K562 (cell line): ENCODE data around the gene ABCC12. TPM values are rescaled to one million over a fixed set of nuclear protein-coding genes. Genes with fewer than 3 reads are reported as not detected.

Experiments used
- CHD1 ChIP-seq: fragments of 200-600 bp; sonication (generic); IDR thresholded peaks from one replicate; pipeline ENCODE4 v1.6.1; 2012; ENCODE audit warnings: mild to moderate bottlenecking, moderate library complexity, low read length, inconsistent platforms
- EHMT2 ChIP-seq: fragments of 450-650 bp; IDR thresholded peaks from 2 replicates; pipeline ENCODE4 v1.6.1; 2018; ENCODE audit warnings: antibody characterized with exemption
- FOXA3 ChIP-seq, 2 experiments: fragments of 450-650 bp in 1 of 2; sonication (generic) in 1 of 2; formaldehyde crosslinking; IDR thresholded peaks in 1 of 2; conservative IDR thresholded peaks in 1 of 2; 2 replicates each; pipeline versions ENCODE4 v1.4.0 to v1.8.0; 2020 to 2022; ENCODE audit warnings: mild to moderate bottlenecking in 2 of 2, missing genetic modification reagents in 1 of 2
- POLR3A ChIP-seq: IDR thresholded peaks from 2 replicates; pipeline ENCODE4 v1.6.1; 2011; ENCODE audit warnings: borderline replicate concordance, mild to moderate bottlenecking, moderate library complexity; ENCODE audit not compliant: insufficient read length, insufficient read depth; ENCODE audit errors: extremely low read depth
- ZNF23 ChIP-seq: fragments of 250-450 bp; sonication (Bioruptor Pico); IDR thresholded peaks from 2 replicates; pipeline ENCODE4 v1.4.0; 2020; ENCODE audit warnings: mild to moderate bottlenecking
- ZSCAN29 ChIP-seq: fragments of 450-650 bp; IDR thresholded peaks from 2 replicates; pipeline ENCODE4 v1.6.1; 2017
- polyA plus RNA-seq, 8 experiments: library from polyadenylated mRNA; depleted of rRNA in 4 of 8; stranded (reverse) in 5 of 8; unstranded in 3 of 8; fragments of >200 nt; fragmentation: Nextera tagmentation in 2 of 8; fragmentation: Illumina TruSeq in 1 of 8; extraction: Ambion mirVana in 2 of 8; extraction: Trizol in 1 of 8; gene quantifications; 2 replicates each; pipeline versions ENCODE4 v1.2.1 to v1.2.3, GENCODE V29; 2011 to 2014; ENCODE audit warnings: inconsistent platforms in 1 of 8, missing spikeins in 1 of 8
- total RNA-seq, 7 experiments: library from RNA; depleted of rRNA in 6 of 7; stranded (reverse); fragments of >200 nt in 6 of 7; fragmentation: Illumina TruSeq in 2 of 7; extraction: Trizol in 2 of 7; gene quantifications; 2 replicates each; pipeline versions ENCODE4 v1.2.1 to v1.2.3, GENCODE V29; 2011 to 2021; ENCODE audit warnings: low replicate concordance in 1 of 7
- TF ChIP-seq, protein P1 (sequence below): fragments of 250-450 bp; sonication (Bioruptor Pico); IDR thresholded peaks from 2 replicates; pipeline ENCODE4 v1.9.0; 2021; ENCODE audit warnings: mild to moderate bottlenecking
- TF ChIP-seq, protein P2 (sequence below): IDR thresholded peaks from 2 replicates; pipeline ENCODE4 v1.6.1; 2011; ENCODE audit warnings: borderline replicate concordance, low read depth, mild to moderate bottlenecking, moderate library complexity, low read length; ENCODE audit not compliant: insufficient read depth, poor library complexity, severe bottlenecking
- TF ChIP-seq, protein P3 (sequence below): fragments of 450-650 bp; IDR thresholded peaks from 2 replicates; pipeline ENCODE4 v1.6.1; 2014; ENCODE audit warnings: low read depth, mild to moderate bottlenecking, moderate library complexity, borderline replicate concordance
- TF ChIP-seq, protein P4 (sequence below): IDR thresholded peaks from 3 replicates; pipeline ENCODE4 v1.6.1; 2011; ENCODE audit warnings: borderline replicate concordance, mild to moderate bottlenecking, moderate library complexity; ENCODE audit not compliant: insufficient read length; ENCODE audit errors: extremely low read depth
- TF ChIP-seq, protein P5 (sequence below): fragments of 450-650 bp; IDR thresholded peaks from 2 replicates; pipeline ENCODE4 v1.6.1; 2016

ABCC12 gene
- total and polyA plus RNA-seq, 9 of the 15 experiments (the other 6 are each of a cell fraction or from before 2014, with no cell fraction given) = not detected

DNA sequence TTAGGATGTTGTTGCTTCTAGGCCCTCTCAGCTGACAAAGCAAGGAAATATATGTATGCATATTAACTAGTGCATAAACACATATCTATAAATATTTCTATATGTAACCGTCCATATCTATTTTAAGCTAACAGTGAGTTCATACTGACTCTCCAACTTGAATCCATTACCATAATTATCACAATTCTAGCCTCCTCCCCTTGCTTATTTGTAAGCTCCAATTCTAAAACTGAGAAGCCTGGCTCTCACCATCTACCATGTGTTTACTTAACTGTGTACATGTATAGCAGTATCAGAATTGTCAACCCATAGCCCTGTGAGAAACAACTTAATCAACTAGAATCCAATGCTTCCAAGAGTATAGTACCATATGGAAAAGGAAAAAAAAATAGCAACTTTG is 5.1 kb downstream of the ABCC12 start (continued):
- TF ChIP-seq, protein P1, sequence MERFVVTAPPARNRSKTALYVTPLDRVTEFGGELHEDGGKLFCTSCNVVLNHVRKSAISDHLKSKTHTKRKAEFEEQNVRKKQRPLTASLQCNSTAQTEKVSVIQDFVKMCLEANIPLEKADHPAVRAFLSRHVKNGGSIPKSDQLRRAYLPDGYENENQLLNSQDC (CRISPR knock-in tag) = no peak
- TF ChIP-seq ZNF23 (CRISPR knock-in tag) = no peak
- TF ChIP-seq, protein P2, sequence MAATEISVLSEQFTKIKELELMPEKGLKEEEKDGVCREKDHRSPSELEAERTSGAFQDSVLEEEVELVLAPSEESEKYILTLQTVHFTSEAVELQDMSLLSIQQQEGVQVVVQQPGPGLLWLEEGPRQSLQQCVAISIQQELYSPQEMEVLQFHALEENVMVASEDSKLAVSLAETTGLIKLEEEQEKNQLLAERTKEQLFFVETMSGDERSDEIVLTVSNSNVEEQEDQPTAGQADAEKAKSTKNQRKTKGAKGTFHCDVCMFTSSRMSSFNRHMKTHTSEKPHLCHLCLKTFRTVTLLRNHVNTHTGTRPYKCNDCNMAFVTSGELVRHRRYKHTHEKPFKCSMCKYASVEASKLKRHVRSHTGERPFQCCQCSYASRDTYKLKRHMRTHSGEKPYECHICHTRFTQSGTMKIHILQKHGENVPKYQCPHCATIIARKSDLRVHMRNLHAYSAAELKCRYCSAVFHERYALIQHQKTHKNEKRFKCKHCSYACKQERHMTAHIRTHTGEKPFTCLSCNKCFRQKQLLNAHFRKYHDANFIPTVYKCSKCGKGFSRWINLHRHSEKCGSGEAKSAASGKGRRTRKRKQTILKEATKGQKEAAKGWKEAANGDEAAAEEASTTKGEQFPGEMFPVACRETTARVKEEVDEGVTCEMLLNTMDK = no peak
- no peak for TF ChIP-seq ZSCAN29
- TF ChIP-seq, protein P3, sequence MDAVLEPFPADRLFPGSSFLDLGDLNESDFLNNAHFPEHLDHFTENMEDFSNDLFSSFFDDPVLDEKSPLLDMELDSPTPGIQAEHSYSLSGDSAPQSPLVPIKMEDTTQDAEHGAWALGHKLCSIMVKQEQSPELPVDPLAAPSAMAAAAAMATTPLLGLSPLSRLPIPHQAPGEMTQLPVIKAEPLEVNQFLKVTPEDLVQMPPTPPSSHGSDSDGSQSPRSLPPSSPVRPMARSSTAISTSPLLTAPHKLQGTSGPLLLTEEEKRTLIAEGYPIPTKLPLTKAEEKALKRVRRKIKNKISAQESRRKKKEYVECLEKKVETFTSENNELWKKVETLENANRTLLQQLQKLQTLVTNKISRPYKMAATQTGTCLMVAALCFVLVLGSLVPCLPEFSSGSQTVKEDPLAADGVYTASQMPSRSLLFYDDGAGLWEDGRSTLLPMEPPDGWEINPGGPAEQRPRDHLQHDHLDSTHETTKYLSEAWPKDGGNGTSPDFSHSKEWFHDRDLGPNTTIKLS = no peak
- TF ChIP-seq EHMT2 = no peak
- TF ChIP-seq CHD1 = no peak
- TF ChIP-seq, protein P4, sequence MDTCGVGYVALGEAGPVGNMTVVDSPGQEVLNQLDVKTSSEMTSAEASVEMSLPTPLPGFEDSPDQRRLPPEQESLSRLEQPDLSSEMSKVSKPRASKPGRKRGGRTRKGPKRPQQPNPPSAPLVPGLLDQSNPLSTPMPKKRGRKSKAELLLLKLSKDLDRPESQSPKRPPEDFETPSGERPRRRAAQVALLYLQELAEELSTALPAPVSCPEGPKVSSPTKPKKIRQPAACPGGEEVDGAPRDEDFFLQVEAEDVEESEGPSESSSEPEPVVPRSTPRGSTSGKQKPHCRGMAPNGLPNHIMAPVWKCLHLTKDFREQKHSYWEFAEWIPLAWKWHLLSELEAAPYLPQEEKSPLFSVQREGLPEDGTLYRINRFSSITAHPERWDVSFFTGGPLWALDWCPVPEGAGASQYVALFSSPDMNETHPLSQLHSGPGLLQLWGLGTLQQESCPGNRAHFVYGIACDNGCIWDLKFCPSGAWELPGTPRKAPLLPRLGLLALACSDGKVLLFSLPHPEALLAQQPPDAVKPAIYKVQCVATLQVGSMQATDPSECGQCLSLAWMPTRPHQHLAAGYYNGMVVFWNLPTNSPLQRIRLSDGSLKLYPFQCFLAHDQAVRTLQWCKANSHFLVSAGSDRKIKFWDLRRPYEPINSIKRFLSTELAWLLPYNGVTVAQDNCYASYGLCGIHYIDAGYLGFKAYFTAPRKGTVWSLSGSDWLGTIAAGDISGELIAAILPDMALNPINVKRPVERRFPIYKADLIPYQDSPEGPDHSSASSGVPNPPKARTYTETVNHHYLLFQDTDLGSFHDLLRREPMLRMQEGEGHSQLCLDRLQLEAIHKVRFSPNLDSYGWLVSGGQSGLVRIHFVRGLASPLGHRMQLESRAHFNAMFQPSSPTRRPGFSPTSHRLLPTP = no peak
- TF ChIP-seq FOXA3 (CRISPR knock-in tag; conservative IDR thresholded peaks at IDR 0.05 in 1 of 2, IDR thresholded peaks at IDR 0.05 in 1 of 2) = no peak
- TF ChIP-seq, protein P5, sequence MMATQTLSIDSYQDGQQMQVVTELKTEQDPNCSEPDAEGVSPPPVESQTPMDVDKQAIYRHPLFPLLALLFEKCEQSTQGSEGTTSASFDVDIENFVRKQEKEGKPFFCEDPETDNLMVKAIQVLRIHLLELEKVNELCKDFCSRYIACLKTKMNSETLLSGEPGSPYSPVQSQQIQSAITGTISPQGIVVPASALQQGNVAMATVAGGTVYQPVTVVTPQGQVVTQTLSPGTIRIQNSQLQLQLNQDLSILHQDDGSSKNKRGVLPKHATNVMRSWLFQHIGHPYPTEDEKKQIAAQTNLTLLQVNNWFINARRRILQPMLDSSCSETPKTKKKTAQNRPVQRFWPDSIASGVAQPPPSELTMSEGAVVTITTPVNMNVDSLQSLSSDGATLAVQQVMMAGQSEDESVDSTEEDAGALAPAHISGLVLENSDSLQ = no peak
- TF ChIP-seq POLR3A = no peak
- TF ChIP-seq, all 486 proteins: peak for 0
